HEK293 (cell line): ENCODE data around the gene S100A11.
A peak's percentile ranks its signal among the peaks of the same experiment; 100 is the strongest.

ENCODE experiments used
- CTCF ChIA-PET: fragments of 350-600 bp; formaldehyde crosslinking; extraction: SDS; loops from one replicate; lab custom pipeline; 2021; ENCODE audit warnings: antibody characterized with exemption; lab: Yijun Ruan, JAX
- POLR2A ChIA-PET: fragments of 300-600 bp; formaldehyde crosslinking; extraction: SDS; loops from one replicate; lab custom pipeline; 2020; ENCODE audit warnings: antibody characterized with exemption, inconsistent platforms; lab: Yijun Ruan, JAX
- H3K27ac ChIP-seq: fragments of 200-500 bp; sonication (Bioruptor generic); 2 replicates; pipeline ENCODE4 v1.5.1; 2014; ENCODE audit warnings: low read depth, low read length, control low read depth, inconsistent platforms; ENCODE audit errors: extremely low read depth
- H3K36me3 ChIP-seq, 2 experiments: fragments of 200-500 bp in 1 of 2; sonication (Bioruptor generic) in 1 of 2; 1 replicate in 1 of 2; 2 replicates in 1 of 2; pipeline ENCODE4 v1.5.1; 2014 to 2017; ENCODE audit warnings: inconsistent platforms in 2 of 2, low read length in 2 of 2; ENCODE audit not compliant: control insufficient read depth in 2 of 2, insufficient read depth in 1 of 2
- H3K4me1 ChIP-seq: fragments of 200-500 bp; sonication (Bioruptor generic); 2 replicates; pipeline ENCODE4 v1.5.1; 2014; ENCODE audit warnings: mild to moderate bottlenecking, low read length, inconsistent platforms; ENCODE audit not compliant: control insufficient read depth, insufficient read depth
- H3K4me3 ChIP-seq: 2 replicates; pipeline ENCODE4 v1.5.1; 2011; ENCODE audit warnings: low read depth, mild to moderate bottlenecking, control low read depth, low read length, moderate library complexity
- H3K9me3 ChIP-seq: fragments of 200-500 bp; sonication (Bioruptor generic); 2 replicates; pipeline ENCODE4 v1.5.1; 2014; ENCODE audit warnings: low read depth, low read length, inconsistent platforms; ENCODE audit not compliant: control insufficient read depth, insufficient read depth
- BCL11A ChIP-seq: fragments of 450-650 bp; formaldehyde crosslinking; IDR thresholded peaks from 2 replicates; pipeline ENCODE4 v1.5.1; 2016; ENCODE audit warnings: low read depth, missing biosample characterization, missing genetic modification characterization
- EGR2 ChIP-seq: fragments of 450-650 bp; formaldehyde crosslinking; IDR thresholded peaks from 2 replicates; pipeline ENCODE4 v1.5.1; 2016; ENCODE audit warnings: low read depth, missing biosample characterization, missing genetic modification characterization
- KLF10 ChIP-seq: fragments of 450-650 bp; IDR thresholded peaks from 2 replicates; pipeline ENCODE4 v1.5.1; 2018; ENCODE audit warnings: missing biosample characterization, mild to moderate bottlenecking, missing genetic modification characterization
- KLF16 ChIP-seq: fragments of 450-650 bp; formaldehyde crosslinking; IDR thresholded peaks from 2 replicates; pipeline ENCODE4 v1.5.1; 2017; ENCODE audit warnings: missing biosample characterization, missing genetic modification characterization
- KLF7 ChIP-seq: fragments of 450-650 bp; formaldehyde crosslinking; IDR thresholded peaks from 2 replicates; pipeline ENCODE4 v1.5.1; 2016; ENCODE audit warnings: missing biosample characterization, missing genetic modification characterization, borderline replicate concordance
- KLF9 ChIP-seq: fragments of 450-650 bp; formaldehyde crosslinking; IDR thresholded peaks from 2 replicates; pipeline ENCODE4 v1.5.1; 2016; ENCODE audit warnings: missing biosample characterization, missing genetic modification characterization, low read depth
- PATZ1 ChIP-seq: fragments of 450-650 bp; formaldehyde crosslinking; IDR thresholded peaks from 2 replicates; pipeline ENCODE4 v1.5.1; 2016; ENCODE audit warnings: missing biosample characterization, missing genetic modification characterization
- RBAK ChIP-seq: fragments of 450-650 bp; formaldehyde crosslinking; IDR thresholded peaks from 2 replicates; pipeline ENCODE4 v1.5.1; 2016; ENCODE audit warnings: missing biosample characterization, missing genetic modification characterization
- SP3 ChIP-seq: fragments of 450-650 bp; formaldehyde crosslinking; IDR thresholded peaks from 2 replicates; pipeline ENCODE4 v1.5.1; 2016; ENCODE audit warnings: missing biosample characterization, missing genetic modification characterization
- ZBTB17 ChIP-seq: fragments of 450-650 bp; formaldehyde crosslinking; IDR thresholded peaks from 2 replicates; pipeline ENCODE4 v1.5.1; 2016; ENCODE audit warnings: missing biosample characterization, missing genetic modification characterization
- ZBTB20 ChIP-seq: fragments of 450-650 bp; formaldehyde crosslinking; IDR thresholded peaks from 2 replicates; pipeline ENCODE4 v1.5.1; 2016; ENCODE audit warnings: missing biosample characterization, missing genetic modification characterization
- ZBTB8A ChIP-seq: fragments of 450-650 bp; formaldehyde crosslinking; IDR thresholded peaks from 2 replicates; pipeline ENCODE4 v1.5.1; 2016; ENCODE audit warnings: missing biosample characterization, missing genetic modification characterization
- ZFP37 ChIP-seq: fragments of 450-650 bp; formaldehyde crosslinking; IDR thresholded peaks from 2 replicates; pipeline ENCODE4 v1.5.1; 2016; ENCODE audit warnings: missing biosample characterization, missing genetic modification characterization
- ZNF138 ChIP-seq: fragments of 450-650 bp; formaldehyde crosslinking; IDR thresholded peaks from 2 replicates; pipeline ENCODE4 v1.5.1; 2016; ENCODE audit warnings: missing biosample characterization, missing genetic modification characterization, borderline replicate concordance
- ZNF175 ChIP-seq: fragments of 450-650 bp; formaldehyde crosslinking; IDR thresholded peaks from 2 replicates; pipeline ENCODE4 v1.5.1; 2016; ENCODE audit warnings: missing biosample characterization, missing genetic modification characterization
- ZNF19 ChIP-seq: fragments of 450-650 bp; formaldehyde crosslinking; IDR thresholded peaks from 2 replicates; pipeline ENCODE4; 2016; ENCODE audit warnings: missing biosample characterization, missing genetic modification characterization, low read depth
- ZNF221 ChIP-seq: fragments of 450-650 bp; formaldehyde crosslinking; IDR thresholded peaks from 2 replicates; pipeline ENCODE4 v1.5.1; 2017; ENCODE audit warnings: missing biosample characterization, missing genetic modification characterization, borderline replicate concordance
- ZNF280D ChIP-seq: fragments of 450-650 bp; formaldehyde crosslinking; IDR thresholded peaks from 2 replicates; pipeline ENCODE4 v1.5.1; 2016; ENCODE audit warnings: missing biosample characterization, missing genetic modification characterization
- ZNF335 ChIP-seq: fragments of 450-650 bp; formaldehyde crosslinking; conservative IDR thresholded peaks from 2 replicates; pipeline ENCODE4 v1.5.1; 2016; ENCODE audit warnings: missing biosample characterization, missing genetic modification characterization
- ZNF366 ChIP-seq: fragments of 450-650 bp; formaldehyde crosslinking; conservative IDR thresholded peaks from 2 replicates; pipeline ENCODE4 v1.5.1; 2016; ENCODE audit warnings: missing biosample characterization, missing genetic modification characterization
- ZNF394 ChIP-seq: fragments of 450-650 bp; formaldehyde crosslinking; IDR thresholded peaks from 2 replicates; pipeline ENCODE4 v1.5.1; 2016; ENCODE audit warnings: missing biosample characterization, missing genetic modification characterization, mild to moderate bottlenecking, moderate library complexity, borderline replicate concordance
- ZNF433 ChIP-seq: fragments of 450-650 bp; formaldehyde crosslinking; IDR thresholded peaks from 2 replicates; pipeline ENCODE4 v1.5.1; 2016; ENCODE audit warnings: missing biosample characterization, missing genetic modification characterization, low read depth
- ZNF610 ChIP-seq: fragments of 450-650 bp; formaldehyde crosslinking; IDR thresholded peaks from 2 replicates; pipeline ENCODE4 v1.5.1; 2016; ENCODE audit warnings: missing biosample characterization, missing genetic modification characterization, borderline replicate concordance
- ZNF664 ChIP-seq: fragments of 450-650 bp; formaldehyde crosslinking; IDR thresholded peaks from 2 replicates; pipeline ENCODE4 v1.5.1; 2016; ENCODE audit warnings: missing biosample characterization, missing genetic modification characterization
- ZNF792 ChIP-seq: fragments of 450-650 bp; formaldehyde crosslinking; IDR thresholded peaks from 2 replicates; pipeline ENCODE4 v1.5.1; 2016; ENCODE audit warnings: missing biosample characterization, missing genetic modification characterization
- ZNF843 ChIP-seq: fragments of 450-650 bp; formaldehyde crosslinking; IDR thresholded peaks from 2 replicates; pipeline ENCODE4 v1.5.1; 2016; ENCODE audit warnings: missing biosample characterization, missing genetic modification characterization
- ZXDB ChIP-seq: fragments of 450-650 bp; formaldehyde crosslinking; IDR thresholded peaks from 2 replicates; pipeline ENCODE4 v1.5.1; 2016; ENCODE audit warnings: missing biosample characterization, missing genetic modification characterization
- TF ChIP-seq, protein P1 (sequence below): fragments of 450-650 bp; formaldehyde crosslinking; IDR thresholded peaks from 2 replicates; pipeline ENCODE4 v1.5.1; 2016; ENCODE audit warnings: missing biosample characterization, missing genetic modification characterization

Gene S100A11

DNA sequence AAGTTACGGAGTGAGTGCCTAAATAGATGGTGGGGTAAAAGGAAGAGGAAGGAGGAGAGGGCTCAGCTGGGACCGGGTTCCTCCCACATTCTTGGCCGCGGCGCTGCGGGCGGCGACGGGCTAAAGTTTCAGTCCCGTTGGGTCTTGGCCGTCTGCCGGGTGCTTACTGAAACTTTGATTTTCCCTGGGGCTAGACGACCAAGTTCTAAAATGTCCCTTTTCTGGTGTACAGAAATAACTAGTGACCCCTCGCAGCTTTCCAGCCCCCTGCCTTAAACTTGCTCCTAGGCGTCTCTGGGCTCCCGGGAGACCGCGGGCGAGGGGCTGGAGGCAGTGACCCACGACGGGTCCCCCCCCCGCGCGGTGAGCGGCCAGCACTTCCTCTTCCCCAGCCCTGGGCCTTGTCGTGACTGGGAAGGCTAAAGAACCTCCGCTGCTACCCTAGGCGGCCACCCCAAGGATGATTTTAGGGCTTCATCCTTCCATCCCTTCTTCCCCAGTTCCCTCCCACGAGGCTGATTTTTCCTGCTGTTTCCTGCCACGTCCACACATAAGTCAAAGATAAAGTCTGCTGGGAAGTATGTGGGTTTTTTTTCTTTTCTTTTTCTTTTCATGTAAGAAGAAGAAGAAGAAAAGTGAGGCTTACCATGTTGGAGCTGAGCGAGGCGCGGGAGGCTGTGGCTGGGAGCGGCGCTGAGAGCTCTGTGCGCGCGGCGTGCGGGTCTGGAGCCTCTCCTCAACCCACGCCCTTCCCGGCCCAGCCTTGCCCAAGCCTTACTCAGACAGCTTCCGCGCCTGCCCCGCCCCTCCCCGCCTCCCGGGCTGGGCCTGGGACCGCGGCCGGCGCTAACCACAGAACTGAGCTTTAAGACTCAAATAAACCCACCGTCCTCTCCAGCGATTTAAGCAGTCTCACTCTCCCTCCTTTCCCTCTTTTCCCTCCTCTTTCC, at the start of gene S100A11:
Gene S100A11, minus strand, starts transcription at position 738 of the 950 bp plus-strand sequence. Its CDS starts 89 bp downstream, at position 649.
- Histone ChIP-seq H3K4me3 (peak within 1 kb of the TSS; percentile 70), H3K4me1 (no peaks in the 10 kb centered on the region; the same call in 1 of the 2 replicates), H3K9me3 (no peaks in the 10 kb centered on the region), H3K36me3 (peaks cover 0 to 24% of the 10 kb centered on the region in 2 experiments; a peak in 1 of 3 replicates), H3K27ac (peak within 1 kb of the TSS; percentile 78)
- CTCF ChIA-PET, result interaction anchor here (0.6 to 4.0 kb wide), 12 partner anchors 10 to 1245 kb away, joined by 3 to 44 read pairs (median 4); no protein-coding TSS in a partner anchor
- POLR2A ChIA-PET, result interaction anchor here (0.6 to 4.3 kb wide), 7 partner anchors 11 to 110 kb away, joined by 3 to 68 read pairs (median 3); no protein-coding TSS in a partner anchor
- TF ChIP-seq ZXDB (0 out of 2 replicates have a peak, but pooled peaks have one; percentile 6), PATZ1 (peak; percentile 7; the same call in 1 of the 2 replicates), ZNF792 (tag by site-specific recombination) (no peak), ZNF19 (tag by site-specific recombination) (no peak), ZBTB8A (peak; percentile 83), ZBTB17 (tag by site-specific recombination) (peak; percentile 50), ZBTB20 (peak; percentile 61; the same call in 1 of the 2 replicates), ZNF335 (tag by site-specific recombination) (peak; percentile 51), ZNF175 (tag by site-specific recombination) (no peak), ZNF394 (tag by site-specific recombination) (no peak; the same call in 1 of the 2 replicates), ZNF366 (tag by site-specific recombination) (peak; percentile 94), ZNF280D (tag by site-specific recombination) (no peak), ZNF138 (tag by site-specific recombination) (no peak), ZNF221 (tag by site-specific recombination) (no peak), RBAK (tag by site-specific recombination) (no peak), BCL11A (tag by site-specific recombination) (0 out of 2 replicates have a peak, but pooled peaks have one; percentile 41), ZNF433 (tag by site-specific recombination) (no peak), KLF9 (tag by site-specific recombination) (peak; percentile 88), KLF7 (tag by site-specific recombination) (0 out of 2 replicates have a peak, but pooled peaks have one; percentile 46), KLF10 (tag by site-specific recombination) (no peak), ZNF843 (tag by site-specific recombination) (no peak), KLF16 (tag by site-specific recombination) (peak; percentile 28; the same call in 1 of the 2 replicates), ZFP37 (peak; percentile 52; the same call in 1 of the 2 replicates), EGR2 (tag by site-specific recombination) (peak; percentile 54), SP3 (tag by site-specific recombination) (peak; percentile 78), ZNF664 (tag by site-specific recombination) (no peak), ZNF610 (tag by site-specific recombination) (0 out of 2 replicates have a peak, but pooled peaks have one; percentile 38)
- TF ChIP-seq, protein P1, sequence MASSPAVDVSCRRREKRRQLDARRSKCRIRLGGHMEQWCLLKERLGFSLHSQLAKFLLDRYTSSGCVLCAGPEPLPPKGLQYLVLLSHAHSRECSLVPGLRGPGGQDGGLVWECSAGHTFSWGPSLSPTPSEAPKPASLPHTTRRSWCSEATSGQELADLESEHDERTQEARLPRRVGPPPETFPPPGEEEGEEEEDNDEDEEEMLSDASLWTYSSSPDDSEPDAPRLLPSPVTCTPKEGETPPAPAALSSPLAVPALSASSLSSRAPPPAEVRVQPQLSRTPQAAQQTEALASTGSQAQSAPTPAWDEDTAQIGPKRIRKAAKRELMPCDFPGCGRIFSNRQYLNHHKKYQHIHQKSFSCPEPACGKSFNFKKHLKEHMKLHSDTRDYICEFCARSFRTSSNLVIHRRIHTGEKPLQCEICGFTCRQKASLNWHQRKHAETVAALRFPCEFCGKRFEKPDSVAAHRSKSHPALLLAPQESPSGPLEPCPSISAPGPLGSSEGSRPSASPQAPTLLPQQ (tag by site-specific recombination), result no peak
